Non-pigmented ciliary epithelial cell (primary cell): ENCODE measurements around the gene ZBTB18.

Source experiments
- DNase-seq: peaks from one replicate; pipeline ENCODE4 v3.0.0-alpha.2; 2010; ENCODE audit warnings: low read depth

The ZBTB18 gene

DNA sequence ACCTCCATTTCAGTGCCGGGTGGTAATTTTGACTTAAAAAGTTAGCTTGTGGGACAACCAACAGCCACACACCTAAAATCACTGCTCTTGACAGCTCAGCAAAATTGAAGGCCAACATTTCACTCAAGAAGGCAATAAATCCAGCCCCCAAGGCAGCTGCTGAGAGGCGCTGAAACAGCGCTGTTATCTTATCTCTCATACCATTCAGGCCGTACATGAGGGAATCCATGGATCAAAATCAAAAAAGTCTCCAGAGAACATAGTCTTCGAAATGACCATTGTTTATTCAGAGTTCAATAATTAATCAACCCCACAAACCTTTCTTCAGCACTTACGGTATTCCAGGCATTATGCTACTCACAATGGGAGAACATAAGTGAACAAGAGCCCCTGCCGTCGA, 38.5 kb downstream of the ZBTB18 start:
- DNase-seq: no peak

- no peak for DNase-seq
These were observed 39.6 kb downstream of the ZBTB18 start for GRCh38 chr1:244090645-244091044.

GRCh38 chr1:244092293-244092963, 41.3 kb downstream of the ZBTB18 start:
- no peak for DNase-seq

- no peak for DNase-seq
These were observed 42.0 kb downstream of the ZBTB18 start for GRCh38 chr1:244092964-244093638.

GRCh38 chr1:244094880-244095528, 43.9 kb downstream of the ZBTB18 start:
- DNase-seq: no peak

DNA sequence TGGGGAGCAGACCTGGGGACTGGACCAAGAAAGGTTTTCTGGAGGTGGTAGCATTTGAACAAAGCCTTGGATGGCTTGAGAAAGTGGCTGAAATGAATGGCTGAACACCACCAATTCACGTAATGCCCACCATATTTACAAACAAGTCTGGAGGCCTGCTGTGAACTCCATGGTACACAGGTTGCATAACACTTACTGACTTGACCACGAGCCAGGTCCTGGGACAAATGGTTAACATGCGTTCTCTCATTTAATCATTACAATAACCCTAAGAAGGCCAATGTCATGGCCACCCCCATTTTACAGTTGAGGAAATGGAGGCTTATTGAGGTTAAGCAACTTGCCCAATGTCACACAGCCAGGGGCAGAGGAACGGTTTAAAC, 44.4 kb downstream of the ZBTB18 start:
- DNase-seq: no peak

DNA sequence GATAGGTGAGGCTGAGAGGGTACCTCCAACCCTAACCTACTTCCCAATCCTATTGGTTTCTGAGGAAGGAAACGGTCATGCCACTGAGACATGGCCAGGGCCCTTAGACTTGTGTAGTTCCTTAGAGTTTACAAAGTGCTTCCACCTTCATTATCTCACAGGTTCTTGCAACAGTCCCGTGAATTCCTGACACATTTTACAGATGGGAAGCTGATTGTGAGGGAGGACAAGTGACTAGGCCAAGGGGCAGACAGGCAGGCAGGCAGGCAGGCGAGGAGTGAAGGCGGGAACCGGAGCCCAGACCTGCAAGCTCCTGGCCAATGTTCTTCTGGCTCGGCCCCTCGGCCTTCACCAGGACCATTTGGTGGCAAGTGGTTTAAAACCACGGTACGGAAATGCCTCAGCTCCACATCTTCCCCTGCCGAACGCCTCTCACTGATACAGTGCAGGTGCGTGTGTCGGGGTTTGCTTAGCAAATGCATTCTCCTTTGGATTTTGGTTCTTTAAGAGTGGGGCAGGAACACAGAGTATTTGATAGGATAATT, 45.1 kb downstream of the ZBTB18 start:
- DNase-seq: no peak

DNA sequence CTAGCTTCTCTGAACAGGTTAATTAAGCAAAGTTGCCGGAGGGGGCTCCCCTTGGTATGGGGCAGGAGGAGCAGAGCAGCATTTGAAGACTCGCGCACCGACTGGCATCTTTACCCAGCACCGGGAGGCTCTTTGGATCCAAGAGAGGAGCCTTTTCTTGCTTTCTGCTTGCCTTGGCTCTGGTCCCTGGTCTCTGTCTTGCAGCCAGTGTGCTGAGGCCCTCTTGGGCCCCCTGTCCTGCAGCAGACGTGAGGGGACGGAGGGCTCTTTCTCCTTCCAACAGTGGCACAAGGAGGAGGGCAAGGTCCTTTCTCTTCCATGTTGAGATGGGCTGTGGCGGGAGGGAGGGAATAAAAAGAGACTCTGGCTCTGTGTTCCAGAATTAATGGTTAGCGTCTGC, 45.6 kb downstream of the ZBTB18 start:
- no peak for DNase-seq

DNA sequence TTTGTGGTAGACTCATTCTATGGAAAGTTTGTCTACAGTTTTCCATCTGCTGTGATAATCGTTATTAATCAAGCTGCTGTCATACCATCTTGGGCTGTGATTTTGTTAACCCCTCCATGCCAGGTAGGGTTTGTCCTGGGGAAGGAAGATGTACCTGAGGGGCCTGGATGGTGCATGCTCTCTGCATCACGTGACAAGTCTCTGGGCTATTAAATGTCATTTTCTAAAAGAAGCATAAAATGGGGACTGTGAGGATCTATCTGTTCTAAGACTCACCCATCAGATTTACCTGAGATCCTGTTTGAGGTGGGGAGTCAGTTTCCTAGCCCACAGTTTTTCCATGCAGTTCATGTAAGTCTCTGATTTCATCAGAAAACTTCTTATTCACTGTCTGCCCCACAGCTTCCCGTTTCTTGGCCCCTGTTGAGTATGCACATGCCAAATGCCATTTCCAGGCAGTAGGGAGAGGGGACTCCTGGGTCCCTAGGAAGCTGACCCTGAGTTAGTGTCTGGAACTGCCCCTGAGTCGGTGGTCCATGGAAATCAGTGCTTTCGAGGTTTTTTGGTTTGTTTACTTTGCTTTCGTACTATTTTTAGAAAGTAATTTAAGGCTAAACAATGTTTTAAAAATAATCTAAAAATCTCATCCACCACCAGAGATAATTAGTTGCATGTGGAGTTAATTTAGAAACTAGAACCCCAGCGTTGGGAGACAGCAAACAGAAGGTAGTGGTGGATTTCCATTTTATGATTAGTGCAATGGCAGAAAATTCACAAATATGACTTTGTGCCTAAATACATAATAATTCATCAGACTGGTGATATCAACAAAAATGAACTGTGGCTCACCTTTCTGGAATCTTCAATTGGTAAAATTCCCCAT, 46.7 kb downstream of the ZBTB18 start:
- DNase-seq: no peak

DNA sequence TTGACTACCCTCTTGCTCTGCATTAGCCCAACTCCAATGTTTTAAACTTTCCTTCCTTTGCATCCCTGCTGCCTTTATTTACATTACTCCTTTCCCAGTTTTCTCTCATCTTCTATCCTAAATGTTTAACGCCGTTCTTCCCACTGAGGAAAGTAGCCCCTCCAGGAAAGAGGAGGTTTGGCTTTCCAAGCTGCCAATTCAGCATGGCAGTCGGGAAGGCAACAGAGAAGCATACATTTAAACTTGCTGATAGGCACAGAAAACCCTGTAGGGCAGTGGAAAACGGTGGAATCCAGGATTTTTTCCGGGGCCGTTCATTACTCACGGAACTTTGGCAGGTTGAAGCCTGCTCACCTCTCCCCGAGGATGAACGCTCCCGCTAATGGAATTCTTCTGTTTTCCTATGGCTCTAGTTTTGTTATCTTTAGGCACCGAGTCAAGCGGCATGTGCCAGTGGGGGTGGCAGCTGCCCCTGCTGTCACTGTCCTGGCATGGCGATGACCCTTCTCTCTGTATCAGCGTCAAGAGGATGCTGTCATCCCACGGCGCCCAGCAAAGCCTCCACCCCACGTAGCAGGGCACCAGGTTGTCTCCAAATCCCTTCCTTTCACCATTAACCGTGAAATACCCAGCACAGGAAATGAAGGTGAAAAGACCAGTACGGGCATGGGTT, 48.3 kb downstream of the ZBTB18 start:
- DNase-seq: no peak

DNA sequence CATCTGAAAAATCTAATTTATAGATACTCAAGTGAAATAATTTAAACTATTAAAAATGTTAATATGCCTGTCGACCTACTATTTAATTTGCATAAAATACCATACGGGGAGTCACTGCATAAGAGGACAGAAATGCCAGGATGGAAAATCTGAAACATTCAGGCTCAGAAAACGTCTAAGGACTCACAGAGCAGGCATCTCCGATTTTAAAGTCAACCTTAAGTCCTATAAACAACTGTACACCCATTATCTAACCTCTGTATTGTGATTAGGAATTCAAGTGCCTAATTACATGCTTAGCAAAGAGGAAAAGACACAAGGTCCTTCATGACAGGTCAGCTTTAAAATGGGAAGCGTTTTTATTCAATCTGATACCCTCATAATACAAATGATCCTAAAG, 49.2 kb downstream of the ZBTB18 start:
- DNase-seq: no peak

DNA sequence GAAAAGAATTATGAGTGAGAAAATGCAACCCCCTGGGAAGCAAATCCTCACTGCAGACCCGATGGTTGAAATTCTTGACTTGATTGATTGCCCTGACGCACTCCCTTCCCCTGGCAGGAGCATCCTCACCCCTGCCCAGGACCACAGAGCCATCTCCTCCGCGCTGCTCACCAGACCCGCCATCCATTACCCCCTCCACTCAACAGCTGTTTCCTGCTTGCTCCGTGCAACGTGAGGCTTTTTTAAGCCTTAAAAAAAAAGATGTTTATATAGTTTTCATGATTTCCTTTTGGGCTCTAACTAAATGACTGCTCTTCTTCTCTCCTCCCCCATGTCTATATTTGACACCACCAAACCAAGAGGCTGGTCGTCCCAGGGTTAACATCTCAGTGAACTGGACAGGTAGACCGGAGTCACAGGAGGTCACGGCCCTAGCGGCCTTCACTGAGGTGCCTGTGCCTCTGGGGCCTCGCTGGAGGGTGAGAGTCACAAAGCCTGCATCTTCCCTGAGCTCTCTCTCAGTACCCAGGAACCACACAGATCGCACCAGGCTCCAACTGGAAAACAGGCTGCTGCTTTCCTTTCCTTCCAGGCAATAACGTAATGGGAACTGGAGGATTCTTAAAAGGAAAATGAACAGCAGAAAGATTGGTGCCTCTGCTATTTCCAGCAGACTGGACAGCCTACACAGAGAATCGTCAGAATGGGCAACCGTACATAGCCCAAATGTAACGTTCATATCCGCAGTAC, 49.8 kb downstream of the ZBTB18 start:
- DNase-seq: no peak

DNA sequence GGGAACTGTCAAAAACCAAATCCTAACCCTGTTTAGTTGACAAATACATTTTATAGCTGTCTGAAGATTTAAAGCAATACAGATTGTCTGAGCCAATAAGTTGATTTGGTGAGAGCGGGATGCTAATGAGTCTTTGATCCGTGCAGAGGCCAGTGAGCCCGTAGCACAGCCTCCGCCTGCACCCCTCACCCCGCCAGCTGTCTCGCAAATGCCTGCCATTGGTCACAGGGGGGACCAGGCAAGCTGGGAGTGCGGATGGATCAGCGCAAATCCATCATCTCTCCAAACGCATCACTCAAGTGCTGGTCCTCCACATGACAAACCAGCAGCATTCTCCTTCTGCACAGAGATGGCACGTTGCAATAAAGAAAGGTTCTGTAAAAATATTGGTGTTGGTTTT, 51.0 kb downstream of the ZBTB18 start:
- no peak for DNase-seq

DNA sequence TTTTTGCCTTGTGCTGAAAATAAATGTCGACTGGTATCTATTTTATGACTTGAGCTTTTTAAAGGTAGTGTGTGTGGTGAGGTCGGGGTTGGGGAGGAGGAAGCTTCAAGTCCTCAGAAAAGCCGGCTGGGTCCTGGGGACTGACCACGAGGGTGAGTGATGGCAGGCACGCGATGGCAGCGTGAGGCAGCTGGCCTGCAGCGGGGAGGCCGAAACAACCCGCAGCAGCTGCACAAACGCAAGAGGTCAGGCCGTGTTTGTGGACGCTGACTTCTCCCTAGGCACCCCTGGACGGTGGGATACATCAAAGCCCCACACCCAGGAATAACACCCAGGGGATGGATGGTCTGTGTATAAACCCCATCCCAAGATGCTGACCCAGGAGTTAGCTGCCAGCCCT, 51.4 kb downstream of the ZBTB18 start:
- no peak for DNase-seq

- DNase-seq: peak; percentile 75
These were observed 53.4 kb downstream of the ZBTB18 start for GRCh38 chr1:244104309-244105060.

DNA sequence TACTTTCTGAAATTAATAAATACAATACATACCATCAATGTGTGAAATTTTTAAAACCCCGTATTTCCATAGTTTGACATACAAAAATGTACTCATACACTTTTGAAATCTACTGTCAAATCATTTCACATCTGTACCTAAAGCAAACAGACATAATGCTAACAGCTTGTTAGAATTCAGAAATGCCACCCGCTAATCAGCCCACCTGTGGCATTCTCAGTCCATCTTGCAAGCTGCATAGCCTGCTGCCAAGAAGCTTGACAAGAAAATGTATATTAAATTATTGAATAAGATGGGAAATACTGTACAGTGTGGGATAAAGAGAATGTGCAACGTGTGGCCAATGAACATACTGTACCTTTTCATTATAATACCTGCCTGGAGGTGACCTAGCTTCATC, 55.1 kb downstream of the ZBTB18 start:
- no peak for DNase-seq
